Activated gamma-delta T cell treated with anti-CD3 and anti-CD28 coated beads, Interleukin-2, amount 50 U/mL, for 16 hours (primary cell): ENCODE measurements around the gene RASA3.

Experiments used
- DNase-seq: peaks from one replicate; pipeline ENCODE4 v3.0.0-alpha.2; 2020; ENCODE audit warnings: low read depth

RASA3 gene

GRCh38 chr13:113934576-113934975, 197.8 kb downstream of the RASA3 start:
- no peak for DNase-seq

DNA sequence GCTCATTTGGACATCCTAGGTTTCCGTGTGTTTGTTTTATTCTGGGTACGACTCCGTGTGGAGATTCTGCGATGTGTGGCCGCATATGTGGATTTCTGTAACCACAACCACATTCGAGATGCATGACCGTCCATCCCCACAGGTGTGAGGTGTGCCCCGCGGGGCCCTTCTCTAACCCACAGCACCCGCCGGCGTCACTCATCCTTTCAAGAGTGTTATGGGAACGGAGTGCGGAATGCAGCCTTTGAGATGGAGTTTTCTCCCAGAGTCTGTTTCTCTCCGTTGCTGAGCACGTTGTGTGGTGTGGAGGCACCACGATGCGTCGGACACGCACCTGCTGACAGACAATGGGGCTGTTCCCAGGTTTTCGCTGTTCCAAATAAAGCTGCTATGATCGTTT, 198.5 kb downstream of the RASA3 start:
- DNase-seq = no peak

- DNase-seq = no peak
Measured at GRCh38 chr13:113931841-113932459, 200.5 kb downstream of the RASA3 start.

- peak; percentile 59 for DNase-seq
Measured at GRCh38 chr13:113930671-113931637, 201.5 kb downstream of the RASA3 start.

DNA sequence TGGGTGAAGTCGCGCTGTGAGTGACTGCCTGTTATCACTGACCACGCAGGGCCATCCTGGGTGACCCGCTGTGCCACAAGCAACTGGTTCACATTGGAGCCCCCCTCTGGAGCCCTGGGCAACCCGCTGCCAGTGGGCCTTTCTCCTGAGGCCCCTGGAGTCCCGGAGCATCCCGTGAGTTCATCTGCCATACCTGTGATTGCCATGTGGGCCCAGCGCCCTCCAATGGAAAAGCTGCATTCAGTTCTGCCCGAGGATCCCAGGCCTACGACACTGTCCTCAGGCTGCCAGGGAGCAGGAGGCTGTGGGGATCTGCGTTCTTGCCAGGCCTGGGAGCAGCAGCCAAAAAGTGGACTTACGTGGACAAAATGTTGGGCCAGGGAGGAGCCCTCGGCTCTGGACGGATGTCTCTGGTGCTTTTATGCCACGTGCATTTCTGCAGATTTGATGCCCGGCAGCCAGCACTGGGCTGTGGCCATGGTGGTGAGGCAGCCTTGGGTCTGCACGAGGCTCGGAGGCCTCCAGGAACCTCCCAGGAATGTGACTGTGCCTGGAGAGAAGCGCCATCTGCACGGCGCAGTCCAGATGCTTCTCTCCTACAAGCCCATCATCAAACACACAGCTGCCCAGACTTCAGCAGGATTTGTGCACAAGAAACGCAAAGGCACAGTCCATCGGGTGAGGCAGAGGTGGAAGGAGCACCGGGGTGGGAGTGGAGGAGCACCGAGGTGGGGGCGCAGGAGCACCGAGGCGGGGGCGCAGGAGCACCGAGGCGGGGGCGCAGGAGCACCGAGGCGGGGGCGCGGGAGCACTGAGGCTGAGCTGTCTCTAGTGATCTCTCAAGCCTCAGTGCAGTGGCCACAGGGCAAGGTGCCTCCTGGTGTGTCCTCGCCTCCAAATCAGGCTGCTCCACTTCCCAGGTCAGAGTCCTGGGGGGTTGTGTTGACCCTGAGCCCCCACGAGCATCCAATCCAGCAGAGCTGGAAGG, 202.5 kb downstream of the RASA3 start:
- DNase-seq = no peak

DNA sequence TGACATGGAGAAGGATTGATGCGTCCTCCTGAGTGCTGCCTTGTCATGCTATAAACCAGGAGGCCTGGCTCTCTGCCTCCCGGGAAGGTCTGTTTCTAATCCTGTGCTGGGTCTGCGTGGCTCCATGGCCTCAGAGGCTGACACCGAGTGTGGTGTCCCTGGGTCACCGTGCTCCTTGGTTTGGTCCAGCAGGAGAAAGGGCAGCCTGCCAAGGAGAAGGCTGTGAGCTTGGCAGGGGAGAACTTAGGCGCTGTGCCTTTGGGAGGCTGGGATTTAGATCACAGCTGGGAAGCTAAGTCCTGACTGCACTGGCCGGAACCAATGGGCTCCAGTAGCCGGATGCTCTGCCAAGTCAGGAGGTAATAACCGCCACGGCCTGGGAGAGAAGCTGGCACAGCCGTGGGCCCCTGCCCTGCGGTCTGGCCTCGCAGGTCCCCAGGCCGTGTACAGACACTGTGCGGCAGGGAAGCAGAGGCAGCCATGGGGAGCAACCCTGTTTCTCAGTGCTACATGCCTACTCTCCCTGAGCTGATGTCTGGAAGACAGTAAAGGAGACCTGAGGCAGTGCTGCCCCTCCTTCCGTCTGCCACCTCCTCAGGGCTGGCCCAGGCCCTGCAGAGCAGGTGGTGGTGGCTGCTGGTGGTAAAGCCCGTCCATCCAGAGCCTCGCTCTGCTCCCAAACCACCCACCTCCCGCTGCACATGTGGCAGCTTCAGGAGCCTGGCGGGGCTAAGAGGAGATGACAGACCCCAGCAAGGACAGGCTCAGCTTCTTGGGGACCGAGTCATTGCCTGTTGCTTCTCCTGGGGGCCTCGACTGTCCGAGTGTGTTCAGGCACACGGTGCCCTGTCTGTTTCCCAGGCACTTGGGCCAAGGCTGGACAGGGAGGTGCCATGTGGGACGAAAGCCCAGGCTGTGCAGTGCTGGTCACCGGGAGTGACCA, 203.5 kb downstream of the RASA3 start:
- no peak for DNase-seq
